ENCODE results near the gene CASP5.
"Not testable (repeated sequence)": the region's sequence is repeated elsewhere in the genome, so short reads cannot be mapped to it uniquely, and the experiment has no call there.

The CASP5 gene

GRCh38 chr11:105023003-105023402 is at the start of gene CASP5:
CASP5 (minus strand) TSS chr11:105023168; CDS start chr11:105023136, 32 bp downstream.
- DNase-seq (ENCODE audit: low spot score): no peak

- DNase-seq (ENCODE audit: low spot score): not testable (repeated sequence)
Measured at GRCh38 chr11:105072080-105072479, 49.1 kb upstream of the CASP5 start.

GRCh38 chr11:105071089-105071732 is 48.2 kb upstream of the CASP5 start:
- no peak for DNase-seq (ENCODE audit: low spot score)

- no peak for DNase-seq (ENCODE audit: low spot score)
Measured at GRCh38 chr11:105070306-105070705, 47.3 kb upstream of the CASP5 start.

GRCh38 chr11:105069749-105070148 is 46.8 kb upstream of the CASP5 start:
- not testable (repeated sequence) for DNase-seq (ENCODE audit: low spot score)

GRCh38 chr11:105063245-105063941 is 40.4 kb upstream of the CASP5 start:
- DNase-seq (ENCODE audit: low spot score): not testable (repeated sequence)

GRCh38 chr11:105057432-105057831 is 34.5 kb upstream of the CASP5 start:
- no peak for DNase-seq (ENCODE audit: low spot score)

GRCh38 chr11:105056446-105056845 is 33.5 kb upstream of the CASP5 start:
- DNase-seq (ENCODE audit: low spot score): no peak

GRCh38 chr11:105054723-105055493 is 31.9 kb upstream of the CASP5 start:
- DNase-seq (ENCODE audit: low spot score): no peak

GRCh38 chr11:105052487-105052886 is 29.5 kb upstream of the CASP5 start:
- no peak for DNase-seq (ENCODE audit: low spot score)

- no peak for DNase-seq (ENCODE audit: low spot score)
Measured at GRCh38 chr11:105051559-105051958, 28.6 kb upstream of the CASP5 start.

- DNase-seq (ENCODE audit: low spot score): no peak
Measured at GRCh38 chr11:105049481-105049880, 26.5 kb upstream of the CASP5 start.

- DNase-seq (ENCODE audit: low spot score): no peak
Measured at GRCh38 chr11:105046898-105047579, 24.1 kb upstream of the CASP5 start.

- DNase-seq (ENCODE audit: low spot score): no peak
Measured at GRCh38 chr11:105045676-105046296, 22.8 kb upstream of the CASP5 start.

GRCh38 chr11:105044557-105045524 is 21.9 kb upstream of the CASP5 start, which contains the start of gene CARD16:
CARD16 (minus strand) TSS chr11:105045335; CDS start chr11:105045297, 38 bp downstream.
- DNase-seq (ENCODE audit: low spot score): not testable (repeated sequence)

GRCh38 chr11:105042178-105042577 is 19.2 kb upstream of the CASP5 start:
- DNase-seq (ENCODE audit: low spot score): no peak

GRCh38 chr11:105040703-105041102 is 17.7 kb upstream of the CASP5 start:
- DNase-seq (ENCODE audit: low spot score): no peak

- DNase-seq (ENCODE audit: low spot score): no peak
Measured at GRCh38 chr11:105034813-105035620, 12.0 kb upstream of the CASP5 start, which contains the start of gene CASP1. CASP1 (minus strand) TSS chr11:105035144; CDS start chr11:105035113, 31 bp downstream.

- not testable (repeated sequence) for DNase-seq (ENCODE audit: low spot score)
Measured at GRCh38 chr11:105034388-105034787, 11.4 kb upstream of the CASP5 start.

Measured in left forelimb (tissue), 1 donor.